HG03520 (cell line): ENCODE measurements around the gene ADD2.
A peak's percentile ranks its signal among the peaks of the same experiment; 100 is the strongest.

Experiments
- ATAC-seq: cut with Tn5 transposase; IDR thresholded peaks from one replicate; pipeline ENCODE4 v1.9.1; 2021; ENCODE audit warnings: mild to moderate bottlenecking, moderate library complexity; ENCODE audit not compliant: unreplicated experiment

ADD2 gene

DNA sequence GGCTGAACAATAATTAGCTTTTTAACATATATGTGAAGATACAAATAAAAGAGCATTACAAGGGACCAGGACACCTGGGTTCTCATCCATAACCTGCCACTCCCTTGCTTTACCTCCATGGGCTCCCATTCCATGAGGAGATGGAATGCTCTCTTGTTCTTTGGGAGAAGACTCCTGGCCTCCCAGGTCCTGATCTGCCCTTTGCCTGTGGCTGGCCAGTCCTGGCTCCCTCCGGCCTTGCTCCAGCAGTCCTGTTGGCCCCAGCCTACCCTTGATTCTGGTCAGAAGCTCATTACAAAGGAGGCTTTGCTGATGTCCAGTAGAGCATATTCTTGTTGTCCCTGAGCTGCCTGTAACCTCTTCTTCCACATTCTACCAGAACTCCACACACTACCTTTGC lies 60.3 kb downstream of the ADD2 start:
- ATAC-seq: no peak

DNA sequence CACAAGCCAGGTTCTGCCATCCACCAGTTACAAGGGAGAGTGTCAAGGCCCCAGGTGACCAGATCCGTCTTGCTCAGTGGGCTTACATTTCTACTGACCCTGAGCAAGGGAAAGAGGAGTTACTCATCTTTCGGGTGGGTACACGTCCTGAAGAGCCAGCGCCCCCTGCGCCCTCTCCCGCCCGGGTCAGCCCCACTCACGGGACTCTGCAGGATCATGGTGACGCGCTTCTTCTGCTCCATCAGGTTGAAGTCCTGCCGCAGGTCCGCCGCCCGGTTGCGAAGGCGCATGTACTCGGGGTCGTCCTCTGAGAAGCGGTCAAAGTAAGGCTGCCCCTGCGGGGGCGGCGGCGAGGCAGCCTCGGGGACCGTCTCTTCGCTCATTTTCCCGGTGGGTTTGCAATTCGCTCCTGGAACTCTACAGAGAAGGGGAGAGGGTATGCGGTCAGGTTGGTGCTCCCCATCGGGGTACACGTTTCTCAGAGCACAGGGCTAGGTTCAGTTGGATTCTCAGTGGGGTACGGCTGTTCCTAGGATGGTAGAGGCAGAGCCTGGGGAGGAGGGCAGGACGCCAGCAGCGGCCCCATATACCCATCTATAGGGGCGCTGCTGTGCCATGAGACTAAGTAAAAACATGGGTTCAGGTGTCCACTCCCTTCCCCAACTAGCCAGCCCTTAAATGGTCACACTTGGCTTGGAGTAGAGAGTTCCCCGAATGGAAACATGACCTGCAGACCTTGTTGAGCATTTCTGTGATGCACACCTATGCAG lies 61.8 kb downstream of the ADD2 start:
- no peak for ATAC-seq

DNA sequence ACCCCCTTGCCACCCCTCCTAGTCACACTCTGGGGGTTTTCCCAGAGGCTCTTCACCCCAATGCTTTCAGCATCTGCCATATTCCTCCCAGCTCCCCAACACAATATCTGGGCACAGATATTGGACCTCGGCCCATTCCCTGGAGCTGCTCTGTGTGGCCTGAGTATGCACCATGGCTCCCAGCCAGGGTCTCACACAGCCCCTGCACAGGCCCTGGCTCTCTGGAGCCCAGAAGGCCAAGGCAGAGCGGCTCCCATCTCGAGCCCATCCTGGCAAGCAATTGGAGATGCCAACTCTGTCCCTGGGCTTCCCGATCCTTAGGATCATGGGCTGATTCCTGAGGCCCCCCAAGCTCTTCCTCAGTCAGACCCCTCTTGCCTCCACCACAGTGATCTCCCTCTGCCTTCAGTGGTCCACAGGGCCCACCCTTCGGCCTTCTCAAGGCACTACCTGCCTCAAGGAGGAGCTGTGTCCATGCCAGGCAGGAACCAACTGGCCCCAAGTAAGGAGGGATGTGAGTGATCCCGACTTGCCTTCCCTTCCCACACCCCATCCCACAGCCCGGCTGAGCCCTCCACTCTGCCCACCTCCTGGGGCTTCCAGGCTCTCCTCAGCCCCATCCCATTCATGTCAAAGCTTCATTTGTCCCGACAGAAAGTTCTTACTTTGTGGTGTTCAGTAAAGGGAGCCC lies 62.7 kb downstream of the ADD2 start:
- no peak for ATAC-seq

DNA sequence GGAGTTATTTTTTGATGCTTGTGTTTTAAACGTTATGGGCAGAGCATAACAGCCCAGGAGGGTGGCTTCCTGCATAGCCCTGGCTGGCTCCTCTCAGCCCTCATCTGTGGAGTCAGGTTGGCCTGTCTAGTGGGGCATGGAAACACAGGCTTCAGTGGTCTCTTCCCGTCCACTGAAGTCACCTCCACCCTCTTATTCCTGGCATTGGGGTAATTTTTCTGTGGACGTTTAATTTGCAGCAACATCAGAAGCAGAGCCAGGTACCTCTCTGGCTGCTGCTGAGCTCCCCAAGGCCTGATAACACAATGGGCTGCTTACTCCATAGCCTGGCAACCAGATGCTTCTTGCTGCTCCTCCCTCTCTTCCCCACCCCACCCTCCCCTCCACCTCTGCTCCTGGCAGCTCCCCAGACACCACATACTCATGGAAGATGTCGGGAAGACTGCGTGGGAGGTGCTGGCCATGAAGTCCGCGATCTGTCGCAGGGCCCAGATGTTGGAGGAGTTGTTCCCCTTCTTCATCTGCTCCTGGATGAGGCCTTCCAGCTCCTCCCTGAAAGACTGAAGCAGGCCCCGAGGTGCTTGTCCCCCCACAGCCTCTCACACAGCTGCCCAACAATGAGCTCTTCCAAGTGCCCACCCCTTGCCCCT lies 64.0 kb downstream of the ADD2 start:
- ATAC-seq: no peak

DNA sequence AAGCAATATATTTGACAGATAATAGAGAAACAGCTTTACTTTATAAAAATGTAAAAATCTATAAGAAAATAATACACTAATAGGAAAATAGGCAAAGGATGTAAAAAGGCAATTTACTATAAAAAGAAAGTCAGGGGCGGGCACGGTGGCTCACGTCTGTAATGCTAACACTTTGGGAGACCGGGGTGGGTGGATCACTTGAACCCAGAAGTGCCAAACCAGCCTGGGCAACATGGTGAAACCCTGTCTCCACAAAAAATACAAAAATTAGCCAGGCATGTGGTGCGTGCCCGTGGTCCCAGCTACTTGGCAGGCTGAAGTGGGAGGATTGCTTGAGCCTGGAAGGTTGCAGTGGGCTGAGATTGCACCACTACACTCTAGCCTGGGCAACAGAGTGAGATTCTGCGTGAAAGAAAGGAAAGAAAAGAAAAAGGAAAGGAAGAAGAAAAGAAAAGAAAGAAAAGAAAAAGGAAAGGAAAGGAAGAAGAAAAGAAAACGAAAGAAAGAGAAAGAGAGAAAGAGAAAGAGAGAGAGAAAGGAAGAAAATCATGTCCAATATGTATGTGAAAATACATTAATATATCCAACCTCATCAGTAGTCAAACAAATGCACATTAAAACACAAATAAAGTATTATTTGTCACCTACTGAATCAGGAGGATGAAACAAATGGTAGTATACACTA lies 65.1 kb downstream of the ADD2 start:
- no peak for ATAC-seq

DNA sequence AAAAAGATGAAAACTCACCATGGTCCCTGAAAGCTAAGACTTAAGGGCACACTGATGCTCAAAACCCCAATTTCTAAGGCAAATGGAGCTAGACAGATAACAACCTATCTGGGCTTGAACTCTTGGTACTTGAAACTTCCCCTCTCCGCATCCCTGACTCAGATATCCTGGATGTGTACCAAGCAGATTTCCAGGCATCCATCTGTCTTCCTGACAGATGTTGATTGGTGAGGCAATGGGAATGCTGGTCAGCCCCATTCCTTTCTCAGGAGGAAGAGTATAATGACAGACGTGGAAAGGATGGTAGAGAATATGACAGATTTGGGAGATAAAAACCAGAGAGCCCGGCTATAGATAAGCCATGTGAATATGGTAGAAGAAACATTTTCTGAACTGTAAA lies 69.2 kb downstream of the ADD2 start:
- no peak for ATAC-seq

DNA sequence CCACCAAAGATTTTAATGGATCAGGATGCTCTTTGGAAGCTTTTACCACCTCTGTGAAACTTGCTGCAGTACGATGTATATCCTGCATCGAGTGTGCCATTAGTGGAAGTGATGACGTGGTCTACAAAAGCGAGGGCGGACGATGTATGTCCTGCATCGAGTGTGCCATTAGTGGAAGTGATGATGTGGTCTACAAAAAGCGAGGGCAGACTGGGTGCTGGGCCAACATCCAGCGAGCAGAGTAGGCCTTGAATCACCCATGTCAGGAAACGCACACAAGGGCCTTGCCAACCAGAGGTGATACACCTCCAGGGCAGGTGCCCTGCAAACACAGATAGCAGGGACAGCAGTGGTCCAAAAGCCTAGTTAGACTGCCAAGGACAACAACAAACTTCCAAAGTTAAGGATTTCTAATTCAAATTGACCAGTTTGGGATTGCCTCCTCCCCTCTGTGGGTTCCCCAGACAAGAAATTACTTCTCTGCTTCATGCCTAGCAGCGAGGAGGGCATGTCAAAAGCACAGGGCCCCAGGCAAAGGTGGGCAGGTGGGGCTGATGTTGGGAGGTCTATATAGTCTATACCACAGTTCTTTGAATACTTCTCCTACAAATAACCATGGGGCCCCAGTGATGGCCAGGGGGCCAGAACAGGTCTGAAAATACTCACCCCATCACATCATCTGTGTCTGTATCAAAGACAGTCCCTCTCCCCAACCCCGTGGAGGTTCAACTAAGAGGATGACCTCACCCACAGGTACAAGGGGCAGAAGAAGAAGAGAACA lies 70.2 kb downstream of the ADD2 start:
- ATAC-seq: no peak

DNA sequence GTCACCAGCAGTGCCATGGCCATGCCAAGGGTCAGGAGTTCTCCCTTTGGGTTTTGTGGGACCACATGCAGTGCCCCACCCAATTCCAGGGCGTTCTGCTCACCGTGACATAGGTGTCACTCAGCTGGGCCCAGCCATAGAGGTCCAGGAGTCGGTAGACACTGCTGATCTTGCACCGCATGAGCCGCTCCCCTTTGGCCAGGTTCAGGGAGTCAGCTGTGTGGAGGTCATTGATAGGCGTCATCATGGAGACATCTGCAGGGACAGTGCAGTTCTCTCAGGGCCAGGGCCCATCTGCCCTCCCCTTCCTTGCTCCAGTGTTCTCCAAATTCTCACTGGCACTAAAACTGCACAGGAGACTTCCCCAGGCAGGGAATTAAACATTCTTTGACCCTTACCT lies 71.9 kb downstream of the ADD2 start:
- ATAC-seq: no peak

DNA sequence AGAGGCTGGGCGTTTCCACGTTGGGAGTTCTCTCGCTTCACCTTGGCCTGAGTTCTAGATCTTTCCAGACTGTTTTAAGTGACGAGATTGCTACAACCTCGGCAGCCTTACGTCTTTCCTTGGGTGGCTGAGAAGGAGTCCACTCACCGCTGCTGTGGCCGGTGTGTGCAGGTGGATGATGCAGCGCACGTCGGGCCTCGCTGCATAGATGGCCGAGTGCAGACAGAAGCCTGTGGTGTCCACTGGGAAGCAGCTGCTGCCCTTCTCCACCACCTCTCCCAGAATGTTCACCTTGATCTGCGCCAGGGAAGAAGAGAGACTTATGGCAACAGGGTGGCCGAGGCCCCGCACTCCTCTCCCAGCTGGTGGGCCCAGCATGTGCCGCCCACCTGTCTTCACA lies 75.7 kb downstream of the ADD2 start:
- no peak for ATAC-seq

DNA sequence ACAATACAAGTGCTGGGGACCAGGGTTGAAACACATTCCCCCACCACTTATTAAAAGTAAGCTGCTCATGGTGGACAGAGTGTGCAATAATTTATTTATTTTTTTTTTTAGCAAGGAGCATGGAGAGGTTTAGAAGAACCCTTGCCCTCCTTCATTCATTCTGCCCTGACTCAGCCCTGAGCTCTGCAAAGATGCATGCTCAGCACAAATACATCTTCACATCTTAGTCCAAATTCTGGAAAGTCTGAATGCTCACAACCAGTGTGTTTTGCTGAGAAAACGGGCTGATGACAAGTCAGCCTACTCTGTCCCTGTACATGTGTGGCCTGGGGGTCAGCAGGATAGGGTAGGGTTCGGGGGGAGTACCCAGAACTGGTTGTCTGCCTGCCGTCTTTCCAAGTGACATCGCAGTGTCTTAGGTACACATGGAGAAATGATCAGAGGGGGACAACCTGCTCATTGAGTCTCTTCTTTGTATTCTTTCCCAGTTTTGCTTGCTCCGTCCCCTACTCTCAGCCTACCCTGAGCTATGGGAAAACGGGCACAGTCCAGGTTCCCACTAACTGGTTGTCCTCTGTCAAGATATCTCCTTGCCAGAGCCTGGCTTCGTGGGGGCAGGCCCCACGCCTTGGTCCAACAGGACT lies 76.4 kb downstream of the ADD2 start:
- ATAC-seq: no peak

DNA sequence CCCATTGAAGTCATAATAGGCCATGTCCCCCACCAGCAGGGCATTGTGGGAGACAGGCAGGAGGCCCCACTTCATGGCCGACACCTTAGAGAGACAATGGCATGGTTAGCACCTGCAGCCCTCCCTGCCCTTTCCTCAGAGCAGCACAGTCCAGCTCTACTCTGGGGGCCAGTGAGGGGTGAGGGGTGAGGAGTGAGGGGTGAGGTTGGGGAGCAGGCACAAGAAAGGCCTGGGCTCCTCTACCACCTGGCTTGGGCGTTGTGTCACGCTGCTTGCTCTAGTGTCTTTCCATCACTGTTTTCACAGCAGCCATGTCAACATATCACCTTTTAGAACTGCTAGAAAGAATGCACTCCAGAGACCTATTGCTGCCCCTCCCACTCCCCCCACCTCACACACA lies 77.2 kb downstream of the ADD2 start:
- no peak for ATAC-seq

DNA sequence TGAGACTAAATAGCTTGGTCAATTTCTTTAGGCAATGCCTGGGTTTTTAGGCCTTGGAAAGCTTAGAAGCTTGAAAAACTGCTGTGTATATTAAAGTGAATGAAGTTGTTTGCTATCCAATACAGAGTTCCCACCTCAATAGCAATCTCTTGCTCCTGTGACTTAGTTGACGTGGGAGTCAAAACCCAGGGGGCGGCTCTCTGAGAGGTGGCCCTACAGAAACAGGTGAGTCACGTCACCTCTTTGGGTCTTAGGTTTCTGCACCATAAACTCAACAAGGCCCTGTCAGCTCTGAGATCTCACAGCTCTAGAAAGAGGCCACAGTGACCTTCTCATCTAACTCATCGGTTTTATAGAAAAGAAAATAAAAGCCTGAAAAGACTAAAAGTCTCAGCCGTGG lies 79.6 kb downstream of the ADD2 start:
- ATAC-seq: no peak

DNA sequence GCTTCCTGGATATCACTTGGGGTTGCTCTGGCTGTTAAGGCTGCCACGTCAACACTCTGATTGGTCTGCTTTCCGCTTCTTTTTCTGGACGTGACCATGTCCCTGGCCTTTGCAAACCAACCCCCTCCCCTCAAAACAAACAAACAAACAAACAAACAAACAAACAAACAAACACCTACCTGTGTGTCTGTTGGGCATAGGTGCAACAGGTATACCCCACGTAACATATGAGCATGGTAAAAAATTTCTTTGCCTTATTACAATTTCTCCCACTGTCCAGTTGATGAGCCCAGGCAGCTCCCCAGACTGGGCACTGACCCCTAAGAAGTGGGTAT lies 80.6 kb downstream of the ADD2 start:
- no peak for ATAC-seq

DNA sequence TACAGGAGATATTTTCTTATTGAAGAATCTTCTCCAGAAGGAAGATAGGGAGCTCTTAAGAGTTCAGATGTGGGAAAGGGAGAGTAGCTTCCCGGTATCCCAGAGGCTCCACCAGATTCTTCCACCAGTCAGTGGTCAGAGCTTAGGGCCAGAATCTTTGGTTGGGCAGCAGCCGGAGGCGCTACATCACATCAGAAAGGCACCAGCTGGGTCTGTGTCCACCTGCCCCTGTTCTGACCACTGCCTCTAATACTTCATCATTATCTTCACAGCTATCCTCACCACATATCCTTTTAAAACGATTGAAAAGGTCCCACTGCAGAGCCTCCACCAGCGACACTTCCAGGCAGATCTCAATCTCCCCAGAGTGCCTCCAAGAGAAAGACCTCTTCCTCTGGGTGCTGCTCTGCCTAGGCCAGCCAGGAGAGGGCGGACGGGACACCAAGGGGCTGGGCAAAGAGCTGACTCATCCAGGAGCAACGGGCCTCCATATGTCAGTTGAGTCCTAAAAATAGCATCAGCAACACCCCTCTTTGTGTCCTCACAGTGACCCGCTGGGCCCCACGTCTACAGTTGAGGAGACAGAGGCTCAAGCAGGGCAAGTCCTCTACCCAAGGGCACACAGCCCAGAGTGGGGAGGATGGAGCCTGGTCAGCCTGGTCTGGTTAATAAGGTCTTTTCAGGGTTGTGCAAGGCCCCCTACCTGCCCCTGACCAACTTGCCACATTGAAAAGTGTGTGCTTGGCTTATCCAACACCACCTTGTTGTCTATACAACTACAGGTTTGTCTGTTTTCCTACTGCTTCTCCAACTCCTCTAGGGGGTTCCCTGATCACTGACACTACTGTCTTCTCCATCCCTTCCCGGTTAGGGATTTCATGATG lies 81.2 kb downstream of the ADD2 start:
- peak; percentile 60 for ATAC-seq

DNA sequence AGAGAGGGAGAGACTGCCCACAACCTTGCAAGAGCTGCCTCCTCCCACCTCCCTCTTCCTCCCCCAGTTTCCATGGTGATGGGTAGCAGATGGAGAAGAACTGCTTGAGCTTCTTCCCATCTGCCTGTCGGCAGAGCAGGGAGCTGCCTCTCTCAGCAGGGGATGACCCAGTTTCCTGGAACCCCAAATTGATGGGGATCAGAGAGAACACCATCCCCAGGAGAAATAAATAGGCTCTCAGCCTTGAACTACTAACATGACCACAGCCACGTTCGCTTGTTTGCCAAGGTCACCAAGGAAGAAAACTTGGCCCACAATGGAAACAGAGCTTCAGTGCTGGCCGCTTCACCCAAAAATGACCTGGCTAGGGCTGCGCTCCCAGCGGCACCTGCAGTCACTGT lies 82.2 kb downstream of the ADD2 start:
- no peak for ATAC-seq

DNA sequence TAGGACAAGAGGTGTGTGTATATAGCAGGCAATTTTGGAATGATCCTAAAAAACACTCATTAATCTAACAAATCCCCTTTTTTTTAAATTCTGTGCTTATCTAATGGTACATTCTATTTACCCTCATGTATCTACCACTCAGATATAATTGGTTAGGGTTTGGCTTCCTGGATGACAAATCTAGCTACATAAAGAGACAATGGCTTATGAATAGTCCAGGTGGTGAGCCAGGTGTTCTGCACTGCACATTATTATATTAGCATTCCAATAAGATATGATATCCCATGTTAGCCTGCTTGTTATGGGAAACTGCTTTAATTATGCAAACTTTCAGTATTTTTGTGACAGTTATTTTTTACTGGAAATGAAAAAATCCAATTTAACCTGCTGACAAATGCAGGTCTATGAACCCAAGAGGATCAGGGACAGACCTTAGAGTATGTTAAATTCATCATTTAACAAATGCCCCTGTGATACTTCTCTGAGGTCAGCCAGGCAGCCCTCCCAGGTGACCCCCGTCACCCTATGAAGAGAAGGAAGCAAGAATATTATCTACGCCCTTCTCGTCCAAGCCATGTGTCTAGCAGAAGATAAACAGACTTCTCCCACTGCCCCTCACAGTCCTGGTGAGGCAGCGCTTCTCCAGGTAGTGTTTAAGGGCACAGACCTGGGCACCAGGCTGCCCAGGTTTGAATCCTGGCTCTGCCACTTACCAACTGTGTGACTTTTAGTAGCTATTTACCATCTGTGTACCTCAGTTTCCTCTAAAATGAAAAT lies 83.0 kb downstream of the ADD2 start:
- ATAC-seq: no peak

DNA sequence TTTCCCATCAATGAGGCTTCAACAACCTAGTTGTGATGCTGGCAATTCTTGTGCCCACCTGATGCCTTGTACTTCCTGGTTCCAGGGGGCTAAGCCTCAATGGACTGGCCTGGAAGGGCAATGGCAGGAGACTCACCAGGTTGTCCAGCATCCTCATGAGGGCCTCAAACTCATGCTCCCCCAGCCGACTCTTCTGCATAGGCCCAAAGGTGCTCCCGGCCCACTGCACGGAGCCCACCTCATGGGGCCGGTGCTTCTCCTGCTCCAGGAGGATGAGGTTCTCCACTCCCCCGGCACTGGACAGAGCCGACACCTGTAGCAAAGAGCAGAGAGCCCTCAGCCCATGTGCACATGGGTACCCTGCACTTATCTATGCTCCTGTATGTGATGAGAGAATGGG lies 84.5 kb downstream of the ADD2 start:
- no peak for ATAC-seq

DNA sequence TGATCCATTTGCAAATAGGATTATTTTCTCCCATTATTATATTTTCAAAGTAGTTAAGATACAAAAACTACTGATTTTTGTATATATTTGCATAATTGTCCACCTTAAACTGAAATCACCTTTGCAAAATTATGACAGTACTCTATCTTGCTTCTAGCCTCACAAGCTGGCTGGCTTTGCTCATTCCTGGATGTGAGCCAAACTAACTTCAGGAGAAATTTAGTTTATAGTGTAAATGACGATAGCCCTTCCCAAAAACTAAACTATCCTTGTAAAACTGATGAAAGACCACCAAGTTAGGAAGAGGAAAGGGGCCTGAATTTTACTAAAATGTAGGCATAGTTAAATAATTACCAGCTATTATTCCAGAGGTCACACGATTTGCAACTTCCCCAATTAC lies 87.3 kb downstream of the ADD2 start:
- no peak for ATAC-seq

DNA sequence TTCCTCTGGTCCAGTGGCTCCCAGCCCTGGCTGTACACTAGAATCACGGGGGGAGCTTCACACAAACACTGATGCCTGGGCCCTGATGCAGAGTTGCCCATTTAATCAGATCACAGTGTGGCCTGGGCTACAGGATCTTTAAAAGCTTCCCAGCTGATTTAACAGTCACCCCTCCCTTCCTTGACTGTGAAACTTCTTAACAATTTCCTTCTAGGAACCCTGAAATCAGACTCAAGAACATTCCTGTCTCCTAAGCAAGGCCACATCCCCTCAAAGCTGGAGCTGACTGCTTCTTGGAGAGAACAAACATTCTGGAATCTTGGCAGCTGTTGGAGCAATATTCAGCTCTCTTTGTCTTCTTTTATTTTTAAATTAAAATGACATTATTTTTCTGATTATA lies 88.7 kb downstream of the ADD2 start:
- ATAC-seq: no peak
